Dermis blood vessel endothelial cell (primary cell): ENCODE results near the gene HSH2D. TPM values are rescaled to one million over a fixed set of nuclear protein-coding genes. Genes with fewer than 3 reads are reported as not detected.
"Not testable (repeated sequence)": the region's sequence is repeated elsewhere in the genome, so short reads cannot be mapped to it uniquely, and the experiment has no call there.

Experiments used
- DNase-seq: peaks from one replicate; pipeline ENCODE4 v3.0.0; 2010
- total RNA-seq: library from RNA; depleted of rRNA; stranded (reverse); fragments of >200 nt; gene quantifications from 2 replicates; pipeline ENCODE4 v1.2.3, GENCODE V29; 2014

Gene HSH2D
- total RNA-seq: 0.05 TPM in 1 of 2 replicates, not detected in the other

- DNase-seq: no peak
Observed at GRCh38 chr19:16143399-16144215, at the start of gene HSH2D. TSS of gene HSH2D (plus strand) at chr19:16143685. CDS start at chr19:16148751, 5,066 bp downstream.

- no peak for DNase-seq
Observed at GRCh38 chr19:16094360-16095070, 49.0 kb upstream of the HSH2D start.

- DNase-seq: no peak
Observed at GRCh38 chr19:16095071-16095571, 48.4 kb upstream of the HSH2D start.

GRCh38 chr19:16096280-16096855 is 47.1 kb upstream of the HSH2D start:
- DNase-seq: peak; percentile 53

DNA sequence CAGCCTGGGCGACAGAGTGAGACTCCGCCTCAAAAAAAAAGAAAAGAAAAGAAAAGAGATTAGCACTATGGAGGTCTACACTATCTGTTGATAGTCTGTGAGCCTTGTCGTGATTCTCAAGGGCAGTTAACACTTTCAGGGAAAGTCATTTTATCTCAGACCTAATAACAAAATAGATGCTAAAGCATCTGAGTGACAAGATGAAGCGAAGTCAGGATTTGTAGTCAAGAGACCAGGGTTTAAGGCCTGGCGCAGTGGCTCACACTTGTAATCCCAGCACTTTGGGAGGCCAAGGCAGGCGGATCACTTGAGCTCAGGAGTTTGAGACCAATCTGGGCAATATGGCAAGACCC is 45.1 kb upstream of the HSH2D start:
- DNase-seq: no peak

- no peak for DNase-seq
Observed at GRCh38 chr19:16098821-16099220, 44.7 kb upstream of the HSH2D start.

GRCh38 chr19:16099314-16099965 is 44.0 kb upstream of the HSH2D start:
- DNase-seq: not testable (repeated sequence)

- no peak for DNase-seq
Observed at GRCh38 chr19:16100524-16100923, 43.0 kb upstream of the HSH2D start.

DNA sequence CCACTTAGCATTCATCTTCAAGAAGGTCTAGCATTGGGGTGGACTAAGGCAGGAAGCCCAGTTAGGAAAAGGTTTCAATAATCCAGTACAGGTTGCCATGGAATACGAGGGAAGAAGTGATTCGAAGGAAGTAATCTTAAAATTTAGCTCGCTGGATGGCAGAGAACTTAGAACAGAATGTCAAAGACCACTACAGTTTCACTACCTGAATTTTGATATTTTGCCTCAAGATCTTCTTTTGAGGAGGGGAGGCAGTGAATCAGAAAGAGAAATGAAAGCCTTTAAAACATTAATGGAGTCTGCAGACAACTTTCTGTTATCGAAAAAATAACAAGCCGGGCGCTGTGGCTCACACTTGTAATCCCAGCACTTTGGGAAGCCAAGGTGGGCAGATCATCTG is 38.8 kb upstream of the HSH2D start:
- DNase-seq: no peak

GRCh38 chr19:16106121-16106520 is 37.4 kb upstream of the HSH2D start:
- DNase-seq: no peak

DNA sequence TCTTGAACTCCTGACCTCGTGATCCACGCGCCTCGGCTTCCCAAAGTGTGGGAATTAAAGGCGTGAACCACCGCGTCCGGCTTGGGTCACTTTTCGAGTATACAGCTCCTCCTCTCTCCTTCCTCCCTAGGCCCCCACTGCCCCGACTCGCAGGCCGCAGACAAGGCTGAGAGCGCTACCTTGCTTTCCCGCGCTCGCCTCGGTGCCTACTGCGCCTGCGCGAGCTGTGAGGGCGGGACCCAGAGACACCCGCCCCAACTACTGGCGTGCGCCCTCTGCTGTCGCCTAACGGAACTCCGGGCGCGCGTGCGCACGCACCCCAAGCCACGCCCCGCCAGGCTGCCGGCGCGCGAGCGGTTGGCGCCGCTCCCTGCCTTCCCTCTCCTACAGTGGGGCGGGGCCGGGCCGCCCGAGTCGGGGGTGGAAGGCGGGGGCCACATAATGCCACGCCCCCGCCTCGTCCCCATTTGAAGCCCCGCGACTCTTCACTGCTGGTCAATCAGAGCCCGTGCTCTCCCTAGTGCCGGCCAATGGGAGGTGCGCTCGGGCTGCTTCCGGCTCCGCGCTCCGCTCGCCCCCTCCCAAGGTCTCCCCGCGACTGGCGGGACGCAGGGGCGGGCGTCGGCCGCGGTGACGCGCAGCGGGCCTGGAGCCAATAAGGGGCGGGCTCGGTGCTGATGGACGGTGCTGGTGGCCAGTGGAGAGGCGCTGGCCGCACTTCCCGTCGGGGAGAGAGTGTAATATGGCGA is 32.2 kb upstream of the HSH2D start, which contains the start of gene RAB8A:
Gene RAB8A (plus strand): TSS at position 730 of the 749 bp plus-strand sequence. CDS start 13 bp downstream, at position 743.
- peak; percentile 99 for DNase-seq

DNA sequence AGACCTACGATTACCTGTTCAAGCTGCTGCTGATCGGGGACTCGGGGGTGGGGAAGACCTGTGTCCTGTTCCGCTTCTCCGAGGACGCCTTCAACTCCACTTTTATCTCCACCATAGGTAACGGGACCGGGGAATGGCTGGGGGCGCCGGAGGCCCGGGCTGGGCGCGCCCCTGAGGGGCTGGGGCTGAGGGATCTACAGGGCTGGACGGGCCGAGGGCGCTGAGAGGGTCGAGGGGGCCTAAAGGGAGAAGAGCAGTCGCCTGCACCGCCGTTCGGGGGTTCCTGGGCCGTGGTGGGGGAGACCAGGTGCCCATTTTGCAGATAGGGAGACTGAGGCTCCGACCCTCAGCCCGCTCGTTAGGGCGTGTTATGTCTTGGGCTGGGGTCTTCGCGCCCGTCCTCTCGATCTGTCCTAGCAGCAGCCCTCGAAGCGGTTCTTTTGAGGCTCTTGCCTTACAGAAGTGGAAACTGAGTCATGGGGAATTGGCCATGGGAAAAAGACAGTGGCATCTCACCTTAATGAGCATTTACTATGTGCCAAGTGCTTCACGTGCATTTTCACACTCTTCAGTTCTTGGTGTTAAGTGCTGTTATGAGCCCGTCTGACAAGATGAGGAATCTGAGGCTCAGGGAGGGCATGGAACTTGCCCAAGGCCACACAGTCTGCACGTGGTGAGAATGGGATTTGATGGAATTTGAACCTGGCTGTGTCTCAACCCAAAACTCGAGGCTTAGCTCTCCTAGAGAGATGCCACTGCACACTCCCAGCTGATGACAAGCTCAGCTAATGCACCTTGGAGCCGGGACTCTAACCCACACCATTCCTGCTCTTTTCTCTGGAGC is 31.4 kb upstream of the HSH2D start:
- no peak for DNase-seq

GRCh38 chr19:16112778-16113177 is 30.7 kb upstream of the HSH2D start:
- no peak for DNase-seq

DNA sequence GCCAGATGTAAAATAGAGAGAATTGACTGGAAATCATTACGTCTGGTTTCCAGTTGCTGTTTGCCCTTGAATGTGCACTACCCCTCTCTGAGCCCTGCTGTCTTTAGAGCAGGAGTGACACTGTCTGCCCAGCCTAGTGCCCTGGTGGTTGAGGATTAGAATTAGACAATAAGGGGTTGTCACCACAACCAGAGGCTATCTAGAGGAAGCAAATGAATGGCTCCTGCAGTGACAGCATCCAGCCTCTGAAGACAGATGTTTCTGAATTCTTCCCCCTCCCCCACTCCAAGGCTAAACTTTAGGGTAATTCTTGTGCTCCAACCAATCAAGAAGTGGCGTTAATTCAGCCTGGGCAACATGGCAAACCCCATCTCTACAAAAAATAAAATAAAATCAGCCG is 29.8 kb upstream of the HSH2D start:
- no peak for DNase-seq

- DNase-seq: no peak
Observed at GRCh38 chr19:16115301-16116039, 28.0 kb upstream of the HSH2D start.

- DNase-seq: no peak
Observed at GRCh38 chr19:16116067-16116466, 27.4 kb upstream of the HSH2D start.

- DNase-seq: peak; percentile 10
Observed at GRCh38 chr19:16117594-16118033, 25.9 kb upstream of the HSH2D start.

- no peak for DNase-seq
Observed at GRCh38 chr19:16118489-16119033, 24.9 kb upstream of the HSH2D start.

DNA sequence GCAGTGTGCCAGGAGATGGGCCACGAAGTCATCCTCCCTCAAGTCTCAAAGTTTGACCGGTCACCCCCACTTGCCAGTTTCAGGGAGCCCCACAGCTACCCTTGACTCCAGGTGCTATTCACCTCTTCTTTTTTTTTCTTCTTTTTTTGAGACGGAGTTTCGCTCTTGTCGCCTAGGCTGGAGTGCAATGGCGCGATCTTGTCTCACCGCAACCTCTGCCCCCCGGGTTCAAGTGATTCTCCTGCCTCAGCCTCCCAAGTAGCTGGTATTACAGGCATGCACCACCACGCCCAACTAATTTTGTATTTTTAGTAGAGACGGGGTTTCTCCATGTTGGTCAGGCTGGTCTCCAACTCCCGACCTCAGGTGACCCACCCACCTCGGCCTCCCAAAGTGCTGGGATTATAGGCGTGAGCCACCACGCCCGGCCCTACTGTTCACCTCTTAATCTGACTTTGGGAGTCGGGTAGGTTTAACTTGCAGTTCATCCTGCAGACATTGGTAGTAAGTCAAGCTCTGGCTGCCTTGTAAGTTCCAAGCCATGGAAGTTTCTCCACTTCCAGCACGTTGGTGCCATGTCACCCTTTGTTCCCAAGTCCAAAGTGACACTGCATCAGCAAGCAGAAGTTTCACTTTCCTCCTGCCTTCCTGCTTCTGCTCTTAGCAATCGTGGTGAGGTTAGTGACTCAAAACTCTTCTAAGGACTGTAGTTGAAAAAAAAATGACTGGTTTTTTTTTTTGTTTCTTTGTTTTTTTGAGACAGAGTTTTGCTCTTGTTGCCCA is 24.2 kb upstream of the HSH2D start:
- not testable (repeated sequence) for DNase-seq
